ENCODE measurements around the gene TMEM106B. TPM values are rescaled to one million over a fixed set of nuclear protein-coding genes. Genes with fewer than 3 reads are reported as not detected.

TMEM106B gene
- total RNA-seq, 1 experiment from 2014 or later, result 27.3 TPM

DNA sequence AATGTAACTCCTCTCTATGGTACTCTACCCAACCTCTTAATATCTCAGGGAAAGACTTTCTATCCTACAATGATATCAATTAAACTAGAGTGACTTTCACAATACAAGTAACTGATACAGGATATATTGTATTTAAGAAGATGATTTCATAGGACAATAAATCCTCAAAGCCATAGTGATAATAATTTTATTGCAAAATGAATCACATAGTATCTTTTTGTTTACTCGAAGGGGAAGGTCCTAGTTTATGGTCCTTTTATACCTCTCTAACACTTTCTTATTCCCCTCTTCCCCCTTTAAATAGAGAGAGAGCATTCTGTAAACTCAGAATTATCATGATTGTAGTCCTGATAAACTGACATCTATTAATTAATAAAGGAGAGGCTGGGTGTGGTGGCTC is 56.4 kb downstream of the TMEM106B start:
- H3K9me3 Mint-ChIP-seq, result no peaks in the 10 kb centered on the region
- TF ChIP-seq ZNF532 (CRISPR knock-in tag; IDR thresholded peaks at IDR 0.05; ENCODE audit: borderline replicate concordance) (no peak), JAZF1 (CRISPR knock-in tag; IDR thresholded peaks at IDR 0.05) (no peak), ATF1 (CRISPR knock-in tag; IDR thresholded peaks at IDR 0.05) (no peak), NR3C1 (CRISPR knock-in tag; conservative IDR thresholded peaks at IDR 0.05; ENCODE audit: low read depth) (no peak), ATF3 (CRISPR knock-in tag; conservative IDR thresholded peaks at IDR 0.05) (no peak), FOXP1 (CRISPR knock-in tag; IDR thresholded peaks at IDR 0.05; ENCODE audit: borderline replicate concordance) (no peak), ZNF219 (CRISPR knock-in tag; IDR thresholded peaks at IDR 0.05; ENCODE audit: borderline replicate concordance) (no peak), CREB1 (CRISPR knock-in tag; IDR thresholded peaks at IDR 0.05) (no peak), CDX4 (CRISPR knock-in tag; IDR thresholded peaks at IDR 0.05; ENCODE audit: borderline replicate concordance) (no peak), KAT7 (CRISPR knock-in tag; IDR thresholded peaks at IDR 0.05; ENCODE audit: borderline replicate concordance) (no peak), NR2C2 (CRISPR knock-in tag; IDR thresholded peaks at IDR 0.05) (no peak), EMX1 (CRISPR knock-in tag; IDR thresholded peaks at IDR 0.05) (no peak), IRF2 (CRISPR knock-in tag; IDR thresholded peaks at IDR 0.05; ENCODE audit: borderline replicate concordance, low read depth) (no peak)
- TF ChIP-seq, protein P1, sequence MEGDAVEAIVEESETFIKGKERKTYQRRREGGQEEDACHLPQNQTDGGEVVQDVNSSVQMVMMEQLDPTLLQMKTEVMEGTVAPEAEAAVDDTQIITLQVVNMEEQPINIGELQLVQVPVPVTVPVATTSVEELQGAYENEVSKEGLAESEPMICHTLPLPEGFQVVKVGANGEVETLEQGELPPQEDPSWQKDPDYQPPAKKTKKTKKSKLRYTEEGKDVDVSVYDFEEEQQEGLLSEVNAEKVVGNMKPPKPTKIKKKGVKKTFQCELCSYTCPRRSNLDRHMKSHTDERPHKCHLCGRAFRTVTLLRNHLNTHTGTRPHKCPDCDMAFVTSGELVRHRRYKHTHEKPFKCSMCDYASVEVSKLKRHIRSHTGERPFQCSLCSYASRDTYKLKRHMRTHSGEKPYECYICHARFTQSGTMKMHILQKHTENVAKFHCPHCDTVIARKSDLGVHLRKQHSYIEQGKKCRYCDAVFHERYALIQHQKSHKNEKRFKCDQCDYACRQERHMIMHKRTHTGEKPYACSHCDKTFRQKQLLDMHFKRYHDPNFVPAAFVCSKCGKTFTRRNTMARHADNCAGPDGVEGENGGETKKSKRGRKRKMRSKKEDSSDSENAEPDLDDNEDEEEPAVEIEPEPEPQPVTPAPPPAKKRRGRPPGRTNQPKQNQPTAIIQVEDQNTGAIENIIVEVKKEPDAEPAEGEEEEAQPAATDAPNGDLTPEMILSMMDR (IDR thresholded peaks at IDR 0.05), result no peak
- TF ChIP-seq, protein P2, sequence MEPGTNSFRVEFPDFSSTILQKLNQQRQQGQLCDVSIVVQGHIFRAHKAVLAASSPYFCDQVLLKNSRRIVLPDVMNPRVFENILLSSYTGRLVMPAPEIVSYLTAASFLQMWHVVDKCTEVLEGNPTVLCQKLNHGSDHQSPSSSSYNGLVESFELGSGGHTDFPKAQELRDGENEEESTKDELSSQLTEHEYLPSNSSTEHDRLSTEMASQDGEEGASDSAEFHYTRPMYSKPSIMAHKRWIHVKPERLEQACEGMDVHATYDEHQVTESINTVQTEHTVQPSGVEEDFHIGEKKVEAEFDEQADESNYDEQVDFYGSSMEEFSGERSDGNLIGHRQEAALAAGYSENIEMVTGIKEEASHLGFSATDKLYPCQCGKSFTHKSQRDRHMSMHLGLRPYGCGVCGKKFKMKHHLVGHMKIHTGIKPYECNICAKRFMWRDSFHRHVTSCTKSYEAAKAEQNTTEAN (CRISPR knock-in tag; IDR thresholded peaks at IDR 0.05), result no peak
- TF ChIP-seq, protein P3, sequence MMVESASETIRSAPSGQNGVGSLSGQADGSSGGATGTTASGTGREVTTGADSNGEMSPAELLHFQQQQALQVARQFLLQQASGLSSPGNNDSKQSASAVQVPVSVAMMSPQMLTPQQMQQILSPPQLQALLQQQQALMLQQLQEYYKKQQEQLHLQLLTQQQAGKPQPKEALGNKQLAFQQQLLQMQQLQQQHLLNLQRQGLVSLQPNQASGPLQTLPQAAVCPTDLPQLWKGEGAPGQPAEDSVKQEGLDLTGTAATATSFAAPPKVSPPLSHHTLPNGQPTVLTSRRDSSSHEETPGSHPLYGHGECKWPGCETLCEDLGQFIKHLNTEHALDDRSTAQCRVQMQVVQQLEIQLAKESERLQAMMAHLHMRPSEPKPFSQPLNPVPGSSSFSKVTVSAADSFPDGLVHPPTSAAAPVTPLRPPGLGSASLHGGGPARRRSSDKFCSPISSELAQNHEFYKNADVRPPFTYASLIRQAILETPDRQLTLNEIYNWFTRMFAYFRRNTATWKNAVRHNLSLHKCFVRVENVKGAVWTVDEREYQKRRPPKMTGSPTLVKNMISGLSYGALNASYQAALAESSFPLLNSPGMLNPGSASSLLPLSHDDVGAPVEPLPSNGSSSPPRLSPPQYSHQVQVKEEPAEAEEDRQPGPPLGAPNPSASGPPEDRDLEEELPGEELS (CRISPR knock-in tag; IDR thresholded peaks at IDR 0.05), result no peak
- TF ChIP-seq, protein P4, sequence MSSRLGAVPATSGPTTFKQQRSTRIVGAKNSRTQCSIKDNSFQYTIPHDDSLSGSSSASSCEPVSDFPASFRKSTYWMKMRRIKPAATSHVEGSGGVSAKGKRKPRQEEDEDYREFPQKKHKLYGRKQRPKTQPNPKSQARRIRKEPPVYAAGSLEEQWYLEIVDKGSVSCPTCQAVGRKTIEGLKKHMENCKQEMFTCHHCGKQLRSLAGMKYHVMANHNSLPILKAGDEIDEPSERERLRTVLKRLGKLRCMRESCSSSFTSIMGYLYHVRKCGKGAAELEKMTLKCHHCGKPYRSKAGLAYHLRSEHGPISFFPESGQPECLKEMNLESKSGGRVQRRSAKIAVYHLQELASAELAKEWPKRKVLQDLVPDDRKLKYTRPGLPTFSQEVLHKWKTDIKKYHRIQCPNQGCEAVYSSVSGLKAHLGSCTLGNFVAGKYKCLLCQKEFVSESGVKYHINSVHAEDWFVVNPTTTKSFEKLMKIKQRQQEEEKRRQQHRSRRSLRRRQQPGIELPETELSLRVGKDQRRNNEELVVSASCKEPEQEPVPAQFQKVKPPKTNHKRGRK (CRISPR knock-in tag; IDR thresholded peaks at IDR 0.05; ENCODE audit: borderline replicate concordance), result no peak
- TF ChIP-seq, protein P5, sequence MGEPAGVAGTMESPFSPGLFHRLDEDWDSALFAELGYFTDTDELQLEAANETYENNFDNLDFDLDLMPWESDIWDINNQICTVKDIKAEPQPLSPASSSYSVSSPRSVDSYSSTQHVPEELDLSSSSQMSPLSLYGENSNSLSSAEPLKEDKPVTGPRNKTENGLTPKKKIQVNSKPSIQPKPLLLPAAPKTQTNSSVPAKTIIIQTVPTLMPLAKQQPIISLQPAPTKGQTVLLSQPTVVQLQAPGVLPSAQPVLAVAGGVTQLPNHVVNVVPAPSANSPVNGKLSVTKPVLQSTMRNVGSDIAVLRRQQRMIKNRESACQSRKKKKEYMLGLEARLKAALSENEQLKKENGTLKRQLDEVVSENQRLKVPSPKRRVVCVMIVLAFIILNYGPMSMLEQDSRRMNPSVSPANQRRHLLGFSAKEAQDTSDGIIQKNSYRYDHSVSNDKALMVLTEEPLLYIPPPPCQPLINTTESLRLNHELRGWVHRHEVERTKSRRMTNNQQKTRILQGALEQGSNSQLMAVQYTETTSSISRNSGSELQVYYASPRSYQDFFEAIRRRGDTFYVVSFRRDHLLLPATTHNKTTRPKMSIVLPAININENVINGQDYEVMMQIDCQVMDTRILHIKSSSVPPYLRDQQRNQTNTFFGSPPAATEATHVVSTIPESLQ (CRISPR knock-in tag; IDR thresholded peaks at IDR 0.05), result no peak
- H3K4me1 Mint-ChIP-seq, result no peaks in the 10 kb centered on the region
- H3K27ac Mint-ChIP-seq, result no peak overlapping the region
- H3K27me3 Mint-ChIP-seq (ENCODE audit: low read depth), result no peaks in the 10 kb centered on the region
- H3K36me3 Mint-ChIP-seq, result no peaks in the 10 kb centered on the region
- ChIA-PET CTCF (no interaction called here), POLR2A (no interaction called here)
- no peak overlapping the region for H3K4me3 Mint-ChIP-seq
- ATAC-seq, result no peak
- no peak for DNase-seq (ENCODE audit: low spot score)

All from WTC11 (cell line).